GM20000 (cell line): ENCODE results near the gene C19orf12.

Source experiments
- DNase-seq: peaks from one replicate; pipeline ENCODE4 v3.0.0; 2012; ENCODE audit warnings: low spot score
- CTCF ChIP-seq: IDR thresholded peaks from 2 replicates; pipeline ENCODE4 v1.5.1; 2012; ENCODE audit warnings: mild to moderate bottlenecking, control low read depth; ENCODE audit errors: extremely low read depth, missing control alignments

C19orf12 gene

GRCh38 chr19:29727906-29728305, 12.8 kb upstream of the C19orf12 start:
- no peak for TF ChIP-seq CTCF
- DNase-seq, result no peak

- no peak for DNase-seq
- TF ChIP-seq CTCF, result no peak
Measured at GRCh38 chr19:29724746-29725145, 9.7 kb upstream of the C19orf12 start.

- no peak for DNase-seq
- no peak for TF ChIP-seq CTCF
Measured at GRCh38 chr19:29724102-29724641, 9.1 kb upstream of the C19orf12 start.

- DNase-seq, result no peak
- TF ChIP-seq CTCF, result no peak
Measured at GRCh38 chr19:29717051-29717450, 2.0 kb upstream of the C19orf12 start.

- no peak for DNase-seq
- TF ChIP-seq CTCF, result no peak
Measured at GRCh38 chr19:29715701-29716581, 880 bp upstream of the C19orf12 start.

- DNase-seq, result no peak
- no peak for TF ChIP-seq CTCF
Measured at GRCh38 chr19:29714371-29714952, 599 bp downstream of the C19orf12 start.
